Middle frontal gyrus (tissue), 1 donor: ENCODE results near the gene SH3TC1.
A peak's percentile ranks its signal among the peaks of the same experiment; 100 is the strongest.

Source experiments
- DNase-seq: peaks from one replicate; pipeline ENCODE4 v3.0.0-alpha.2; 2015; ENCODE audit warnings: low spot score; ENCODE audit errors: extremely low spot score

Gene SH3TC1

GRCh38 chr4:8274765-8275547, 75.9 kb downstream of the SH3TC1 start:
- DNase-seq = peak; percentile 57

- DNase-seq = no peak
Observed at GRCh38 chr4:8275548-8275910, 76.4 kb downstream of the SH3TC1 start.

- no peak for DNase-seq
Observed at GRCh38 chr4:8276358-8277240, 77.5 kb downstream of the SH3TC1 start.

- no peak for DNase-seq
Observed at GRCh38 chr4:8277356-8278008, 78.4 kb downstream of the SH3TC1 start.

- DNase-seq = no peak
Observed at GRCh38 chr4:8278009-8278395, 78.9 kb downstream of the SH3TC1 start.

GRCh38 chr4:8278421-8279287, 79.6 kb downstream of the SH3TC1 start:
- DNase-seq = no peak

- no peak for DNase-seq
Observed at GRCh38 chr4:8279321-8280157, 80.4 kb downstream of the SH3TC1 start.

- no peak for DNase-seq
Observed at GRCh38 chr4:8280158-8280875, 81.2 kb downstream of the SH3TC1 start.

GRCh38 chr4:8280876-8281440, 81.9 kb downstream of the SH3TC1 start:
- DNase-seq = no peak

- DNase-seq = no peak
Observed at GRCh38 chr4:8281519-8282133, 82.5 kb downstream of the SH3TC1 start.

- no peak for DNase-seq
Observed at GRCh38 chr4:8282134-8282641, 83.1 kb downstream of the SH3TC1 start.

- DNase-seq = no peak
Observed at GRCh38 chr4:8282742-8283141, 83.7 kb downstream of the SH3TC1 start.

- no peak for DNase-seq
Observed at GRCh38 chr4:8283161-8283560, 84.1 kb downstream of the SH3TC1 start.

- DNase-seq = no peak
Observed at GRCh38 chr4:8283631-8284121, 84.6 kb downstream of the SH3TC1 start.

- no peak for DNase-seq
Observed at GRCh38 chr4:8284391-8284790, 85.3 kb downstream of the SH3TC1 start.

GRCh38 chr4:8285143-8285975, 86.3 kb downstream of the SH3TC1 start:
- DNase-seq = no peak

GRCh38 chr4:8285976-8286718, 87.1 kb downstream of the SH3TC1 start:
- no peak for DNase-seq
